ENCODE results near the gene C5orf47. TPM values are rescaled to one million over a fixed set of nuclear protein-coding genes. Genes with fewer than 3 reads are reported as not detected.

The C5orf47 gene
- total and polyA plus RNA-seq, 2 donors (not counting 1 experiment from before 2014, with no cell fraction given), result not detected

GRCh38 chr5:173960986-173961385 lies 28.0 kb upstream of the C5orf47 start:
- Histone ChIP-seq H3K36me3 (replicated peaks in 1 of 2; ENCODE audit: control extremely low read depth in 1 of 2, control insufficient read depth in 1 of 2, extremely low read depth in 1 of 2, insufficient read depth in 2 of 2, low read length in 1 of 2) (peaks cover under 1 to 4% of the 10 kb centered on the region in 2 experiments), H3K27ac (ENCODE audit: low read length in 2 of 2) (no peak overlapping the region), H3K9ac (ENCODE audit: low read length) (no peak overlapping the region), H3K27me3 (replicated peaks in 1 of 4; ENCODE audit: control extremely low read depth in 1 of 4, control insufficient read depth in 3 of 4, insufficient read depth in 4 of 4, low read length in 3 of 4) (no peaks in the 10 kb centered on the region), H3K4me1 (ENCODE audit: control insufficient read depth in 2 of 2, insufficient read depth in 2 of 2, low read length in 2 of 2) (no peaks in the 10 kb centered on the region), H3K4me3 (ENCODE audit: control extremely low read depth in 1 of 5, extremely low read depth in 1 of 5, insufficient read depth in 1 of 5, low read depth in 2 of 5, low read length in 4 of 5) (no peak overlapping the region), H3K4me2 (replicated peaks; ENCODE audit: low read depth, low read length, poor library complexity, severe bottlenecking) (no peak overlapping the region), H3K9me3 (ENCODE audit: control extremely low read depth in 1 of 3, control insufficient read depth in 2 of 3, insufficient read depth in 1 of 3, low read length in 2 of 3) (no peaks in the 10 kb centered on the region), H3K79me2 (ENCODE audit: control insufficient read depth, insufficient read depth, low read length) (no peaks in the 10 kb centered on the region), H4K20me1 (ENCODE audit: control insufficient read depth, insufficient read depth, low read length, poor library complexity, severe bottlenecking) (no peaks in the 10 kb centered on the region), H2AFZ (ENCODE audit: insufficient read depth, low read depth, low read length, poor library complexity, severe bottlenecking) (no peak overlapping the region)
- TF ChIP-seq EZH2 (IDR thresholded peaks at IDR 0.05; ENCODE audit: borderline replicate concordance, insufficient read depth, low read depth, low read length, poor library complexity, severe bottlenecking), result no peak
- TF ChIP-seq, protein P1, sequence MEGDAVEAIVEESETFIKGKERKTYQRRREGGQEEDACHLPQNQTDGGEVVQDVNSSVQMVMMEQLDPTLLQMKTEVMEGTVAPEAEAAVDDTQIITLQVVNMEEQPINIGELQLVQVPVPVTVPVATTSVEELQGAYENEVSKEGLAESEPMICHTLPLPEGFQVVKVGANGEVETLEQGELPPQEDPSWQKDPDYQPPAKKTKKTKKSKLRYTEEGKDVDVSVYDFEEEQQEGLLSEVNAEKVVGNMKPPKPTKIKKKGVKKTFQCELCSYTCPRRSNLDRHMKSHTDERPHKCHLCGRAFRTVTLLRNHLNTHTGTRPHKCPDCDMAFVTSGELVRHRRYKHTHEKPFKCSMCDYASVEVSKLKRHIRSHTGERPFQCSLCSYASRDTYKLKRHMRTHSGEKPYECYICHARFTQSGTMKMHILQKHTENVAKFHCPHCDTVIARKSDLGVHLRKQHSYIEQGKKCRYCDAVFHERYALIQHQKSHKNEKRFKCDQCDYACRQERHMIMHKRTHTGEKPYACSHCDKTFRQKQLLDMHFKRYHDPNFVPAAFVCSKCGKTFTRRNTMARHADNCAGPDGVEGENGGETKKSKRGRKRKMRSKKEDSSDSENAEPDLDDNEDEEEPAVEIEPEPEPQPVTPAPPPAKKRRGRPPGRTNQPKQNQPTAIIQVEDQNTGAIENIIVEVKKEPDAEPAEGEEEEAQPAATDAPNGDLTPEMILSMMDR (IDR thresholded peaks at IDR 0.05), result no peak
- Mint-ChIP-seq H3K4me3 (no peak overlapping the region), H3K9me3 (ENCODE audit: insufficient read depth) (no peaks in the 10 kb centered on the region), H3K27ac (no peak overlapping the region), H3K27me3 (no peaks in the 10 kb centered on the region), H3K4me1 (no peaks in the 10 kb centered on the region)
- ATAC-seq (ENCODE audit: low read depth), result no peak
- ChIA-PET POLR2A (no interaction called here), CTCF (no interaction called here)
- no peak for DNase-seq
- WGBS (ENCODE audit: insufficient coverage), result no CpG with 5 or more reads among the region's 2 CpGs
- intact Hi-C loops (cut with micrococcal nuclease), result no loop called here

- Histone ChIP-seq H3K4me3 (ENCODE audit: control extremely low read depth in 1 of 5, extremely low read depth in 1 of 5, insufficient read depth in 1 of 5, low read depth in 2 of 5, low read length in 4 of 5) (no peak overlapping the region), H3K9ac (ENCODE audit: low read length) (no peak overlapping the region), H3K4me1 (ENCODE audit: control insufficient read depth in 2 of 2, insufficient read depth in 2 of 2, low read length in 2 of 2) (no peaks in the 10 kb centered on the region), H3K27ac (ENCODE audit: low read length in 2 of 2) (no peak overlapping the region), H3K4me2 (replicated peaks; ENCODE audit: low read depth, low read length, poor library complexity, severe bottlenecking) (no peak overlapping the region), H2AFZ (ENCODE audit: insufficient read depth, low read depth, low read length, poor library complexity, severe bottlenecking) (no peak overlapping the region), H3K9me3 (ENCODE audit: control extremely low read depth in 1 of 3, control insufficient read depth in 2 of 3, insufficient read depth in 1 of 3, low read length in 2 of 3) (no peaks in the 10 kb centered on the region), H3K36me3 (replicated peaks in 1 of 2; ENCODE audit: control extremely low read depth in 1 of 2, control insufficient read depth in 1 of 2, extremely low read depth in 1 of 2, insufficient read depth in 2 of 2, low read length in 1 of 2) (peaks cover 0 to 4% of the 10 kb centered on the region in 2 experiments), H3K79me2 (ENCODE audit: control insufficient read depth, insufficient read depth, low read length) (no peaks in the 10 kb centered on the region), H3K27me3 (replicated peaks in 1 of 4; ENCODE audit: control extremely low read depth in 1 of 4, control insufficient read depth in 3 of 4, insufficient read depth in 4 of 4, low read length in 3 of 4) (no peaks in the 10 kb centered on the region), H4K20me1 (ENCODE audit: control insufficient read depth, insufficient read depth, low read length, poor library complexity, severe bottlenecking) (no peaks in the 10 kb centered on the region)
- ATAC-seq (ENCODE audit: low read depth) (no peak), DNase-seq (no peak)
- CTCF ChIA-PET, result no interaction called here
- Mint-ChIP-seq H3K9me3 (ENCODE audit: insufficient read depth) (no peaks in the 10 kb centered on the region), H3K4me1 (no peaks in the 10 kb centered on the region), H3K4me3 (no peak overlapping the region), H3K27ac (no peak overlapping the region), H3K27me3 (no peaks in the 10 kb centered on the region)
- intact Hi-C loops (cut with micrococcal nuclease), result no loop called here
- TF ChIP-seq EZH2 (IDR thresholded peaks at IDR 0.05; ENCODE audit: borderline replicate concordance, insufficient read depth, low read depth, low read length, poor library complexity, severe bottlenecking), result no peak
- TF ChIP-seq, protein P1 (IDR thresholded peaks at IDR 0.05), result no peak
- POLR2A ChIA-PET, result no interaction called here
- no CpG with 5 or more reads among the region's 1 CpG for WGBS (ENCODE audit: insufficient coverage)
These were observed 27.6 kb upstream of the C5orf47 start for GRCh38 chr5:173961418-173961817.
